CD14-positive monocyte (primary cell): Measurements from ENCODE around the gene GYG1. TPM values are rescaled to one million over a fixed set of nuclear protein-coding genes. Genes with fewer than 3 reads are reported as not detected.

Experiments
- DNase-seq, 3 donors: peaks; one replicate each; pipeline ENCODE4 v3.0.0-alpha.2; 2011 to 2022
- H2AFZ ChIP-seq: 2 replicates; pipeline ENCODE4 v1.6.0; 2012; ENCODE audit warnings: mild to moderate bottlenecking, low read depth, low read length, inconsistent platforms; ENCODE audit not compliant: insufficient read depth, poor library complexity, severe bottlenecking
- H3K27ac ChIP-seq, 2 donors: 1 replicate in 1 of 2; 2 replicates in 1 of 2; pipeline ENCODE4 v1.5.1; 2012 to 2013; ENCODE audit warnings: low read length in 2 of 2, control low read depth in 1 of 2, inconsistent platforms in 1 of 2, low read depth in 1 of 2, mild to moderate bottlenecking in 1 of 2
- H3K27me3 ChIP-seq, 2 donors: one replicate each; pipeline versions ENCODE4 v1.6.0 to v1.6.1; 2011 to 2013; ENCODE audit warnings: low read length in 2 of 2; ENCODE audit not compliant: control insufficient read depth in 2 of 2, insufficient read depth in 2 of 2
- H3K36me3 ChIP-seq, 2 donors: replicated peaks in 1 of 2; 1 replicate in 1 of 2; 2 replicates in 1 of 2; pipeline versions ENCODE4 v1.5.1 to v1.6.1; 2012 to 2013; ENCODE audit warnings: low read length in 2 of 2, control low read depth in 1 of 2, inconsistent platforms in 1 of 2, mild to moderate bottlenecking in 1 of 2; ENCODE audit not compliant: insufficient read depth in 2 of 2, control insufficient read depth in 1 of 2
- H3K4me1 ChIP-seq, 2 donors: 1 replicate in 1 of 2; 2 replicates in 1 of 2; pipeline versions ENCODE4 v1.5.1 to v1.6.1; 2012 to 2013; ENCODE audit warnings: low read length in 2 of 2, control low read depth in 1 of 2, inconsistent platforms in 1 of 2, mild to moderate bottlenecking in 1 of 2, moderate library complexity in 1 of 2; ENCODE audit not compliant: insufficient read depth in 2 of 2, control insufficient read depth in 1 of 2
- H3K4me2 ChIP-seq: replicated peaks from 2 replicates; pipeline ENCODE3; 2012; ENCODE audit warnings: low read length, moderate library complexity, mild to moderate bottlenecking; ENCODE audit not compliant: poor library complexity, severe bottlenecking; ENCODE audit errors: extremely low read depth
- H3K4me3 ChIP-seq, 3 experiments: fragments of 200-600 bp in 1 of 3; sonication (generic) in 1 of 3; replicated peaks in 1 of 3; 1 replicate in 2 of 3; 2 replicates in 1 of 3; pipeline ENCODE4 v1.5.1; 2011 to 2013; ENCODE audit warnings: low read length in 3 of 3, mild to moderate bottlenecking in 3 of 3, control low read depth in 2 of 3, low read depth in 2 of 3, inconsistent platforms in 1 of 3, moderate library complexity in 1 of 3
- H3K79me2 ChIP-seq: 2 replicates; pipeline ENCODE4 v1.6.0; 2012; ENCODE audit warnings: mild to moderate bottlenecking, control low read depth, inconsistent platforms, low read length, moderate library complexity; ENCODE audit not compliant: insufficient read depth
- H3K9ac ChIP-seq: 2 replicates; pipeline ENCODE4 v1.6.0; 2017; ENCODE audit warnings: low read length, mild to moderate bottlenecking; ENCODE audit not compliant: insufficient read depth, poor library complexity, severe bottlenecking
- H3K9me3 ChIP-seq, 2 donors: replicated peaks in 1 of 2; 1 replicate in 1 of 2; 2 replicates in 1 of 2; pipeline versions ENCODE4 v1.5.1 to v1.6.1; 2012 to 2013; ENCODE audit warnings: low read length in 2 of 2, control low read depth in 1 of 2; ENCODE audit not compliant: control insufficient read depth in 1 of 2, insufficient read depth in 1 of 2
- H4K20me1 ChIP-seq: 2 replicates; pipeline ENCODE4 v1.6.0; 2012; ENCODE audit warnings: mild to moderate bottlenecking, low read length, control low read depth, moderate library complexity; ENCODE audit not compliant: insufficient read depth
- H3K27ac Mint-ChIP-seq, 7 donors: one replicate each; pipeline ENCODE4 v1.8.0; 2020; ENCODE audit warnings: mild to moderate bottlenecking in 7 of 7, mixed read lengths in 7 of 7, moderate library complexity in 6 of 7, inconsistent platforms in 2 of 7
- H3K27me3 Mint-ChIP-seq, 3 donors: one replicate each; pipeline ENCODE4 v1.8.0; 2021 to 2022; ENCODE audit warnings: low read depth in 3 of 3, mild to moderate bottlenecking in 3 of 3, mixed read lengths in 3 of 3, moderate library complexity in 3 of 3, inconsistent platforms in 1 of 3
- H3K36me3 Mint-ChIP-seq, 2 donors: one replicate each; pipeline ENCODE4 v1.8.0; 2020; ENCODE audit warnings: mixed read lengths in 2 of 2, inconsistent platforms in 1 of 2, mild to moderate bottlenecking in 1 of 2
- H3K4me1 Mint-ChIP-seq: one replicate; pipeline ENCODE4 v1.8.0; 2020; ENCODE audit warnings: mild to moderate bottlenecking, mixed read lengths
- H3K4me3 Mint-ChIP-seq, 2 donors: one replicate each; pipeline ENCODE4 v1.8.0; 2020; ENCODE audit warnings: mild to moderate bottlenecking in 2 of 2, mixed read lengths in 2 of 2, moderate library complexity in 1 of 2
- H3K9me3 Mint-ChIP-seq, 7 donors: one replicate each; pipeline ENCODE4 v1.8.0; 2020 to 2022; ENCODE audit warnings: mixed read lengths in 7 of 7, mild to moderate bottlenecking in 6 of 7, moderate library complexity in 6 of 7, inconsistent platforms in 2 of 7
- WGBS: methylation state at CpG from one replicate; pipeline ENCODE4 v1.1.5; 2013; ENCODE audit warnings: missing lambda C conversion rate; ENCODE audit not compliant: insufficient coverage; 5-methylcytosine and 5-hydroxymethylcytosine counted together
- intact Hi-C, 2 donors: fragments of 100-400 bp; cut with micrococcal nuclease; formaldehyde crosslinking; loops; one replicate each; pipeline versions ENCODE4 v1.15.0 to v1.15.1; 2023
- polyA plus RNA-seq, 3 donors: library from polyadenylated mRNA; depleted of rRNA in 1 of 3; unstranded in 2 of 3; stranded (reverse) in 1 of 3; fragments of 300-500 nt in 2 of 3; fragments of >200 nt in 1 of 3; fragmentation: Illumina TruSeq in 2 of 3; gene quantifications; 1 replicate in 2 of 3; 2 replicates in 1 of 3; pipeline ENCODE4 v1.2.3, GENCODE V29; 2012 to 2021
- TF ChIP-seq, protein P1 (sequence below): fragments of 200-600 bp; IDR thresholded peaks from one replicate; pipeline ENCODE4 v1.8.0; 2022; ENCODE audit warnings: antibody characterized with exemption, mild to moderate bottlenecking

The GYG1 gene
- polyA plus RNA-seq, 3 donors = 50.6 to 122 (median 121) TPM

- no peak overlapping the region for H3K9ac ChIP-seq
- H3K27ac ChIP-seq = no peak overlapping the region
- Mint-ChIP-seq H3K27me3 (peaks cover 0 to 4% (median 3%) of the 10 kb centered on the region in 3 donors), H3K27ac (no peak overlapping the region), H3K9me3 (no peaks in the 10 kb centered on the region), H3K36me3 (no peaks in the 10 kb centered on the region), H3K4me3 (no peak overlapping the region), H3K4me1 (peaks cover 6% of the 10 kb centered on the region)
- H3K4me1 ChIP-seq = no peaks in the 10 kb centered on the region
- TF ChIP-seq, protein P1, sequence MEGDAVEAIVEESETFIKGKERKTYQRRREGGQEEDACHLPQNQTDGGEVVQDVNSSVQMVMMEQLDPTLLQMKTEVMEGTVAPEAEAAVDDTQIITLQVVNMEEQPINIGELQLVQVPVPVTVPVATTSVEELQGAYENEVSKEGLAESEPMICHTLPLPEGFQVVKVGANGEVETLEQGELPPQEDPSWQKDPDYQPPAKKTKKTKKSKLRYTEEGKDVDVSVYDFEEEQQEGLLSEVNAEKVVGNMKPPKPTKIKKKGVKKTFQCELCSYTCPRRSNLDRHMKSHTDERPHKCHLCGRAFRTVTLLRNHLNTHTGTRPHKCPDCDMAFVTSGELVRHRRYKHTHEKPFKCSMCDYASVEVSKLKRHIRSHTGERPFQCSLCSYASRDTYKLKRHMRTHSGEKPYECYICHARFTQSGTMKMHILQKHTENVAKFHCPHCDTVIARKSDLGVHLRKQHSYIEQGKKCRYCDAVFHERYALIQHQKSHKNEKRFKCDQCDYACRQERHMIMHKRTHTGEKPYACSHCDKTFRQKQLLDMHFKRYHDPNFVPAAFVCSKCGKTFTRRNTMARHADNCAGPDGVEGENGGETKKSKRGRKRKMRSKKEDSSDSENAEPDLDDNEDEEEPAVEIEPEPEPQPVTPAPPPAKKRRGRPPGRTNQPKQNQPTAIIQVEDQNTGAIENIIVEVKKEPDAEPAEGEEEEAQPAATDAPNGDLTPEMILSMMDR = no peak
- H2AFZ ChIP-seq = no peak overlapping the region
- no peaks in the 10 kb centered on the region for H3K36me3 ChIP-seq
- no peaks in the 10 kb centered on the region for H4K20me1 ChIP-seq
- no peaks in the 10 kb centered on the region for H3K9me3 ChIP-seq
- H3K4me3 ChIP-seq = no peak overlapping the region
- H3K4me2 ChIP-seq = no peak overlapping the region
- intact Hi-C loops = no loop called here
- WGBS = no CpG with 5 or more reads among the region's 3 CpGs
- H3K79me2 ChIP-seq = no peaks in the 10 kb centered on the region
- DNase-seq = no peak
- no peaks in the 10 kb centered on the region for H3K27me3 ChIP-seq
These were observed 26.5 kb upstream of the GYG1 start for GRCh38 chr3:148964809-148965208.

- no peaks in the 10 kb centered on the region for H3K9me3 ChIP-seq
- H3K36me3 ChIP-seq = no peaks in the 10 kb centered on the region
- Mint-ChIP-seq H3K9me3 (no peaks in the 10 kb centered on the region), H3K27me3 (peaks cover 0 to 3% (median 0%) of the 10 kb centered on the region in 3 donors), H3K36me3 (no peaks in the 10 kb centered on the region), H3K4me1 (peaks cover 1% of the 10 kb centered on the region), H3K27ac (no peak overlapping the region), H3K4me3 (no peak overlapping the region)
- no peak overlapping the region for H2AFZ ChIP-seq
- DNase-seq = no peak
- H3K4me2 ChIP-seq = no peak overlapping the region
- no peaks in the 10 kb centered on the region for H3K79me2 ChIP-seq
- no CpG with 5 or more reads among the region's 1 CpG for WGBS
- H4K20me1 ChIP-seq = no peaks in the 10 kb centered on the region
- H3K9ac ChIP-seq = no peak overlapping the region
- H3K4me1 ChIP-seq = no peaks in the 10 kb centered on the region
- H3K27me3 ChIP-seq = no peaks in the 10 kb centered on the region
- H3K27ac ChIP-seq = no peak overlapping the region
- intact Hi-C loops = no loop called here
- TF ChIP-seq, protein P1 = no peak
- no peak overlapping the region for H3K4me3 ChIP-seq
These were observed 23.0 kb upstream of the GYG1 start for GRCh38 chr3:148968321-148968720.
